KMS-11 (cell line): ENCODE results near the gene CLDN14.

Source experiments
- H2AFZ ChIP-seq: fragments of 200-600 bp; sonication (generic); 2 replicates; pipeline ENCODE4 v1.6.1; 2016; ENCODE audit warnings: antibody characterized with exemption, mixed run types, low read depth
- H3K27ac ChIP-seq: fragments of 200-600 bp; sonication (generic); 2 replicates; pipeline ENCODE4 v1.6.1; 2016; ENCODE audit warnings: mild to moderate bottlenecking, mixed run types
- H3K27me3 ChIP-seq: fragments of 200-600 bp; sonication (generic); 2 replicates; pipeline ENCODE4 v1.6.1; 2017; ENCODE audit warnings: mild to moderate bottlenecking, low read depth, mixed run types, moderate library complexity; ENCODE audit not compliant: insufficient read depth
- H3K36me3 ChIP-seq: fragments of 200-600 bp; sonication (generic); 2 replicates; pipeline ENCODE4 v1.6.1; 2017; ENCODE audit warnings: mild to moderate bottlenecking, mixed run types; ENCODE audit not compliant: insufficient read depth
- H3K4me1 ChIP-seq: fragments of 200-600 bp; sonication (generic); 2 replicates; pipeline ENCODE4 v1.6.1; 2016; ENCODE audit warnings: mild to moderate bottlenecking, low read depth, mixed run types; ENCODE audit not compliant: poor library complexity, severe bottlenecking
- H3K4me2 ChIP-seq: fragments of 200-600 bp; sonication (generic); 2 replicates; pipeline ENCODE4 v1.7.0; 2016; ENCODE audit warnings: mild to moderate bottlenecking, mixed run types
- H3K4me3 ChIP-seq: fragments of 200-600 bp; sonication (generic); IDR thresholded peaks from 2 replicates; pipeline ENCODE4 v1.6.1; 2017; ENCODE audit warnings: low read depth, low read length, mixed read lengths; ENCODE audit not compliant: insufficient read depth
- H3K79me2 ChIP-seq: fragments of 200-600 bp; sonication (generic); 2 replicates; pipeline ENCODE4 v1.6.1; 2016; ENCODE audit warnings: low read depth, mixed run types; ENCODE audit not compliant: insufficient read depth
- H3K9ac ChIP-seq: fragments of 200-600 bp; sonication (generic); 2 replicates; pipeline ENCODE4 v1.6.1; 2016; ENCODE audit warnings: mild to moderate bottlenecking, mixed run types
- H4K20me1 ChIP-seq: fragments of 200-600 bp; sonication (generic); 2 replicates; pipeline ENCODE4 v1.6.1; 2016; ENCODE audit warnings: mild to moderate bottlenecking, mixed run types; ENCODE audit not compliant: insufficient read depth
- TF ChIP-seq, protein P1 (sequence below): fragments of 200-600 bp; sonication (generic); conservative IDR thresholded peaks from 2 replicates; pipeline ENCODE4 v1.6.1; 2017; ENCODE audit warnings: low read depth, mild to moderate bottlenecking, antibody characterized with exemption, low read length, moderate library complexity, mixed read lengths

The CLDN14 gene

GRCh38 chr21:36483095-36483494 is 3.2 kb upstream of the CLDN14 start:
- Histone ChIP-seq H3K4me1 (no peaks in the 10 kb centered on the region), H3K4me2 (no peak overlapping the region), H3K27me3 (no peaks in the 10 kb centered on the region), H3K36me3 (no peaks in the 10 kb centered on the region), H3K9ac (no peak overlapping the region), H4K20me1 (no peaks in the 10 kb centered on the region), H3K79me2 (no peaks in the 10 kb centered on the region), H3K27ac (no peak overlapping the region), H3K4me3 (no peak overlapping the region), H2AFZ (no peak overlapping the region)
- TF ChIP-seq, protein P1, sequence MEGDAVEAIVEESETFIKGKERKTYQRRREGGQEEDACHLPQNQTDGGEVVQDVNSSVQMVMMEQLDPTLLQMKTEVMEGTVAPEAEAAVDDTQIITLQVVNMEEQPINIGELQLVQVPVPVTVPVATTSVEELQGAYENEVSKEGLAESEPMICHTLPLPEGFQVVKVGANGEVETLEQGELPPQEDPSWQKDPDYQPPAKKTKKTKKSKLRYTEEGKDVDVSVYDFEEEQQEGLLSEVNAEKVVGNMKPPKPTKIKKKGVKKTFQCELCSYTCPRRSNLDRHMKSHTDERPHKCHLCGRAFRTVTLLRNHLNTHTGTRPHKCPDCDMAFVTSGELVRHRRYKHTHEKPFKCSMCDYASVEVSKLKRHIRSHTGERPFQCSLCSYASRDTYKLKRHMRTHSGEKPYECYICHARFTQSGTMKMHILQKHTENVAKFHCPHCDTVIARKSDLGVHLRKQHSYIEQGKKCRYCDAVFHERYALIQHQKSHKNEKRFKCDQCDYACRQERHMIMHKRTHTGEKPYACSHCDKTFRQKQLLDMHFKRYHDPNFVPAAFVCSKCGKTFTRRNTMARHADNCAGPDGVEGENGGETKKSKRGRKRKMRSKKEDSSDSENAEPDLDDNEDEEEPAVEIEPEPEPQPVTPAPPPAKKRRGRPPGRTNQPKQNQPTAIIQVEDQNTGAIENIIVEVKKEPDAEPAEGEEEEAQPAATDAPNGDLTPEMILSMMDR = no peak

DNA sequence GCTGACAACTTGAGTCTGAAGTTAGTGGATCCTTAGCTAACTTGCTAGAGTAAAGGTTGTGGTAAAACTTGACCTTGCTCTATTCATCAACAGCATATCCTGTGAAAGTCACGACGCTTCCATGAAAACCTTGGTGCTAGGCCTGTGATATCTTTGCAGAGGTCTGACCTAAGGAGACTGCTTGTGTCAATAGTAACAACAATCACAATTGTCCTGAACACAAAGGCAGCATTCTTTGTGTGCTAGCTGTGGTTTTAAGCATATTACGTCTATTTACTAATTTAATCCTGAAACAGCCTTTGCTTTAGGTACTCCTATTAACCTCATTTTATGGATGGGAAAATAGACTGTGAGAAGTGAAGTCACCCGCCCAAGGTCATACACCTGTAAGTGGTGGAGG is 2.8 kb upstream of the CLDN14 start:
- Histone ChIP-seq H3K79me2 (no peaks in the 10 kb centered on the region), H3K4me2 (no peak overlapping the region), H2AFZ (no peak overlapping the region), H3K27ac (no peak overlapping the region), H3K27me3 (no peaks in the 10 kb centered on the region), H3K36me3 (no peaks in the 10 kb centered on the region), H4K20me1 (no peaks in the 10 kb centered on the region), H3K4me1 (no peaks in the 10 kb centered on the region), H3K9ac (no peak overlapping the region), H3K4me3 (no peak overlapping the region)
- TF ChIP-seq, protein P1 = no peak

DNA sequence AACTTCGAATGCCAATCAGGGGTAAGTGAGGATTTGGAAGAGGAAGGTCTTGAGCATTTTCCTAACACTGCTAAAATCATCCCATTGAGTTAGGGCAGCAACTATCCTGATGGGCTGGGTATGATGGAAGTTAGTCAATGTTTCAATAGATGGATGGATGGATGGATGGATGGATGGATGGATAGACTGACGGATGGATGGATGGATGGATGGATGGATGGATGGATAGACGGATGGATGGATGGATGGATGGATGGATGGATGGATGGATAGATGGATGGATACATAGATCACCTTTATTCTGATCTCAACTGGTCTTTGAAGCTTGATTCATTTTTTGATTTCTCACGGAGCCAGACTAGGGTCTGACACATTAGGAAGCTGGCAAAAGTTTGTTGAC is 2.3 kb upstream of the CLDN14 start:
- Histone ChIP-seq H3K4me2 (no peak overlapping the region), H3K4me1 (no peaks in the 10 kb centered on the region), H3K27ac (no peak overlapping the region), H4K20me1 (no peaks in the 10 kb centered on the region), H3K27me3 (no peaks in the 10 kb centered on the region), H3K36me3 (no peaks in the 10 kb centered on the region), H2AFZ (no peak overlapping the region), H3K4me3 (no peak overlapping the region), H3K9ac (no peak overlapping the region), H3K79me2 (no peaks in the 10 kb centered on the region)
- TF ChIP-seq, protein P1 = no peak

GRCh38 chr21:36481639-36482038 is 1.7 kb upstream of the CLDN14 start:
- Histone ChIP-seq H3K4me1 (no peaks in the 10 kb centered on the region), H3K27ac (no peak overlapping the region), H3K79me2 (no peaks in the 10 kb centered on the region), H3K4me3 (no peak overlapping the region), H2AFZ (no peak overlapping the region), H3K27me3 (no peaks in the 10 kb centered on the region), H3K4me2 (no peak overlapping the region), H4K20me1 (no peaks in the 10 kb centered on the region), H3K36me3 (no peaks in the 10 kb centered on the region), H3K9ac (no peak overlapping the region)
- TF ChIP-seq, protein P1 = no peak
